ENCODE measurements around the gene SEMA3C. TPM values are rescaled to one million over a fixed set of nuclear protein-coding genes. Genes with fewer than 3 reads are reported as not detected.

SEMA3C gene
- total and polyA plus RNA-seq, 2 donors (not counting 3 experiments of a cell fraction or from before 2014, with no cell fraction given), result 0.01 to 0.09 TPM

DNA sequence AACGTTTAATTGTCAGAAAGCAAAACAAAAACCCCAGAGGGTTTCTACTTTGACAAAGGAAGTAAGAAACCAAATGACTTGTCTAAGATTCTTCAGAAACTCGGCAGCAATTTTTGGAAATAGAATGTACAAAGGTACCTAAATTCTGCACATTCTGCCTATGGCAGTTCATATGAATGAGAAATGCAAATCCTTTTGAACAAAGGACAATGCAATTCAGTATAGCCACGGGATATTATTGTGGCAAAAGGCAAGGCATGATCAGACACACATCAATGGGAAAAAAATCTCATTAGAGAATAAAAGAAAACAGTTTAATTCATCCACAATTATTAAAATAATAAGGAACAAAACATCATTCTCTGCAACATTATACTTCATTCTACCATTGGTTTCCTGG is 93.4 kb downstream of the SEMA3C start:
- Histone ChIP-seq H3K27ac (ENCODE audit: insufficient read depth, low read depth, low read length) (no peak overlapping the region), H3K4me1 (ENCODE audit: control insufficient read depth, extremely low read depth, insufficient read depth, low read length) (no peaks in the 10 kb centered on the region), H3K9ac (replicated peaks; ENCODE audit: extremely low read depth, insufficient read depth, low read length) (no peak overlapping the region), H3K79me2 (ENCODE audit: control insufficient read depth, insufficient read depth, low read length) (no peaks in the 10 kb centered on the region), H3K27me3 (ENCODE audit: control insufficient read depth in 2 of 2, insufficient read depth in 2 of 2, low read length in 2 of 2) (no peaks in the 10 kb centered on the region), H3K9me1 (replicated peaks; ENCODE audit: control insufficient read depth, extremely low read depth, insufficient read depth, low read length) (no peaks in the 10 kb centered on the region), H4K20me1 (replicated peaks; ENCODE audit: control insufficient read depth, extremely low read depth, insufficient read depth, low read length) (no peaks in the 10 kb centered on the region), H2AFZ (ENCODE audit: low read depth, low read length) (no peak overlapping the region), H3K4me2 (ENCODE audit: insufficient read depth, low read length) (no peak overlapping the region), H3K36me3 (ENCODE audit: control insufficient read depth in 2 of 2, extremely low read depth in 1 of 2, insufficient read depth in 2 of 2, low read length in 2 of 2) (no peaks in the 10 kb centered on the region), H3K9me3 (replicated peaks; ENCODE audit: control insufficient read depth, insufficient read depth, low read length) (no peaks in the 10 kb centered on the region), H3K4me3 (replicated peaks in 1 of 3; ENCODE audit: insufficient read depth in 1 of 3, low read depth in 1 of 3, low read length in 3 of 3) (no peak overlapping the region)
- ChIA-PET POLR2A (no interaction called here), CTCF (no interaction called here)
- no TSS peak for BruUV-seq (replicated peaks)
- intact Hi-C loops (cut with micrococcal nuclease) (no loop called here), dilution Hi-C loops (cut with MboI; ENCODE audit: extremely low pct_ligation_motif_present, low sequenced_read_pairs) (no loop called here)
- DNase-seq (ENCODE audit: low read depth, low spot score) (no peak), FAIRE-seq (no peak)
- no peak for TF ChIP-seq MYC (IDR thresholded peaks at IDR 0.05; ENCODE audit: low read depth, low read length)
- TF ChIP-seq GATA2 (IDR thresholded peaks at IDR 0.05; ENCODE audit: insufficient read depth, insufficient read length, low read depth, low read length), result no peak
- TF ChIP-seq JUN (IDR thresholded peaks at IDR 0.05; ENCODE audit: borderline replicate concordance, insufficient read depth, insufficient read length, low read depth), result no peak
- TF ChIP-seq POLR2AphosphoS5 (IDR thresholded peaks at IDR 0.05; ENCODE audit: insufficient read depth, low read depth, low read length), result no peak
- no peak for TF ChIP-seq EZH2 (IDR thresholded peaks at IDR 0.05; ENCODE audit: borderline replicate concordance, low read depth, low read length, severe bottlenecking)
- TF ChIP-seq FOS (IDR thresholded peaks at IDR 0.05; ENCODE audit: borderline replicate concordance, insufficient read depth, low read length), result no peak
- TF ChIP-seq, protein P1, sequence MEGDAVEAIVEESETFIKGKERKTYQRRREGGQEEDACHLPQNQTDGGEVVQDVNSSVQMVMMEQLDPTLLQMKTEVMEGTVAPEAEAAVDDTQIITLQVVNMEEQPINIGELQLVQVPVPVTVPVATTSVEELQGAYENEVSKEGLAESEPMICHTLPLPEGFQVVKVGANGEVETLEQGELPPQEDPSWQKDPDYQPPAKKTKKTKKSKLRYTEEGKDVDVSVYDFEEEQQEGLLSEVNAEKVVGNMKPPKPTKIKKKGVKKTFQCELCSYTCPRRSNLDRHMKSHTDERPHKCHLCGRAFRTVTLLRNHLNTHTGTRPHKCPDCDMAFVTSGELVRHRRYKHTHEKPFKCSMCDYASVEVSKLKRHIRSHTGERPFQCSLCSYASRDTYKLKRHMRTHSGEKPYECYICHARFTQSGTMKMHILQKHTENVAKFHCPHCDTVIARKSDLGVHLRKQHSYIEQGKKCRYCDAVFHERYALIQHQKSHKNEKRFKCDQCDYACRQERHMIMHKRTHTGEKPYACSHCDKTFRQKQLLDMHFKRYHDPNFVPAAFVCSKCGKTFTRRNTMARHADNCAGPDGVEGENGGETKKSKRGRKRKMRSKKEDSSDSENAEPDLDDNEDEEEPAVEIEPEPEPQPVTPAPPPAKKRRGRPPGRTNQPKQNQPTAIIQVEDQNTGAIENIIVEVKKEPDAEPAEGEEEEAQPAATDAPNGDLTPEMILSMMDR (IDR thresholded peaks at IDR 0.05; ENCODE audit: extremely low read depth in 1 of 2, insufficient read depth in 1 of 2, low read depth in 1 of 2, low read length in 2 of 2), result no peak
- TF ChIP-seq POLR2A (IDR thresholded peaks at IDR 0.05; ENCODE audit: low read depth, low read length), result no peak
- TF ChIP-seq, protein P2, sequence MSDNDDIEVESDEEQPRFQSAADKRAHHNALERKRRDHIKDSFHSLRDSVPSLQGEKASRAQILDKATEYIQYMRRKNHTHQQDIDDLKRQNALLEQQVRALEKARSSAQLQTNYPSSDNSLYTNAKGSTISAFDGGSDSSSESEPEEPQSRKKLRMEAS (IDR thresholded peaks at IDR 0.05; ENCODE audit: insufficient read depth, insufficient read length), result no peak
